ENCODE results near the gene MEI4. TPM values are rescaled to one million over a fixed set of nuclear protein-coding genes. Genes with fewer than 3 reads are reported as not detected.

MEI4 gene
- total and polyA plus RNA-seq, 10 of the 15 experiments (the other 5 are each of a cell fraction or from before 2014, with no cell fraction given) = 0.03 to 0.04 (median 0.03) TPM; not detected in 7

- no peak for TF ChIP-seq POLR2A (IDR thresholded peaks at IDR 0.05; ENCODE audit: low read depth, low read length)
- TF ChIP-seq, protein P1, sequence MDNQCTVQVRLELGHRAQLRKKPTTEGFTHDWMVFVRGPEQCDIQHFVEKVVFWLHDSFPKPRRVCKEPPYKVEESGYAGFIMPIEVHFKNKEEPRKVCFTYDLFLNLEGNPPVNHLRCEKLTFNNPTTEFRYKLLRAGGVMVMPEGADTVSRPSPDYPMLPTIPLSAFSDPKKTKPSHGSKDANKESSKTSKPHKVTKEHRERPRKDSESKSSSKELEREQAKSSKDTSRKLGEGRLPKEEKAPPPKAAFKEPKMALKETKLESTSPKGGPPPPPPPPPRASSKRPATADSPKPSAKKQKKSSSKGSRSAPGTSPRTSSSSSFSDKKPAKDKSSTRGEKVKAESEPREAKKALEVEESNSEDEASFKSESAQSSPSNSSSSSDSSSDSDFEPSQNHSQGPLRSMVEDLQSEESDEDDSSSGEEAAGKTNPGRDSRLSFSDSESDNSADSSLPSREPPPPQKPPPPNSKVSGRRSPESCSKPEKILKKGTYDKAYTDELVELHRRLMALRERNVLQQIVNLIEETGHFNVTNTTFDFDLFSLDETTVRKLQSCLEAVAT (IDR thresholded peaks at IDR 0.05) = no peak
- no peak for TF ChIP-seq POLR2AphosphoS2 (IDR thresholded peaks at IDR 0.05; ENCODE audit: low read depth, low read length)
- no peak for TF ChIP-seq ESRRA (IDR thresholded peaks at IDR 0.05; ENCODE audit: low read length)
- TF ChIP-seq, protein P2, sequence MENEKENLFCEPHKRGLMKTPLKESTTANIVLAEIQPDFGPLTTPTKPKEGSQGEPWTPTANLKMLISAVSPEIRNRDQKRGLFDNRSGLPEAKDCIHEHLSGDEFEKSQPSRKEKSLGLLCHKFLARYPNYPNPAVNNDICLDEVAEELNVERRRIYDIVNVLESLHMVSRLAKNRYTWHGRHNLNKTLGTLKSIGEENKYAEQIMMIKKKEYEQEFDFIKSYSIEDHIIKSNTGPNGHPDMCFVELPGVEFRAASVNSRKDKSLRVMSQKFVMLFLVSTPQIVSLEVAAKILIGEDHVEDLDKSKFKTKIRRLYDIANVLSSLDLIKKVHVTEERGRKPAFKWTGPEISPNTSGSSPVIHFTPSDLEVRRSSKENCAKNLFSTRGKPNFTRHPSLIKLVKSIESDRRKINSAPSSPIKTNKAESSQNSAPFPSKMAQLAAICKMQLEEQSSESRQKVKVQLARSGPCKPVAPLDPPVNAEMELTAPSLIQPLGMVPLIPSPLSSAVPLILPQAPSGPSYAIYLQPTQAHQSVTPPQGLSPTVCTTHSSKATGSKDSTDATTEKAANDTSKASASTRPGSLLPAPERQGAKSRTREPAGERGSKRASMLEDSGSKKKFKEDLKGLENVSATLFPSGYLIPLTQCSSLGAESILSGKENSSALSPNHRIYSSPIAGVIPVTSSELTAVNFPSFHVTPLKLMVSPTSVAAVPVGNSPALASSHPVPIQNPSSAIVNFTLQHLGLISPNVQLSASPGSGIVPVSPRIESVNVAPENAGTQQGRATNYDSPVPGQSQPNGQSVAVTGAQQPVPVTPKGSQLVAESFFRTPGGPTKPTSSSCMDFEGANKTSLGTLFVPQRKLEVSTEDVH (IDR thresholded peaks at IDR 0.05; ENCODE audit: low read depth, partially characterized antibody) = no peak
- TF ChIP-seq GABPA (IDR thresholded peaks at IDR 0.05; ENCODE audit: low read depth) = no peak
- TF ChIP-seq TAF1 (IDR thresholded peaks at IDR 0.05; ENCODE audit: borderline replicate concordance, low read depth, low read length) = no peak
Observed at GRCh38 chr6:77856391-77856790, 203.6 kb downstream of the MEI4 start (continued).

- no TSS peak for BruUV-seq (replicated peaks)
- Histone ChIP-seq H3K9me3 (replicated peaks; ENCODE audit: control insufficient read depth, insufficient read depth, low read length) (no peaks in the 10 kb centered on the region), H3K4me3 (no peak overlapping the region), H2AFZ (ENCODE audit: control insufficient read depth, low read depth, low read length) (no peak overlapping the region), H3K36me3 (ENCODE audit: control insufficient read depth in 2 of 2, insufficient read depth in 2 of 2, low read length in 1 of 2) (no peaks in the 10 kb centered on the region), H3K27me3 (replicated peaks in 1 of 2; ENCODE audit: control insufficient read depth in 2 of 2, insufficient read depth in 2 of 2, low read length in 1 of 2) (no peaks in the 10 kb centered on the region), H3K4me2 (ENCODE audit: control insufficient read depth, insufficient read depth) (no peak overlapping the region), H3K27ac (ENCODE audit: control insufficient read depth, insufficient read depth) (no peak overlapping the region), H3K4me1 (ENCODE audit: control insufficient read depth, insufficient read depth, low read length) (no peaks in the 10 kb centered on the region), H4K20me1 (ENCODE audit: control insufficient read depth, insufficient read depth) (no peaks in the 10 kb centered on the region), H3K79me2 (ENCODE audit: control insufficient read depth, insufficient read depth, low read length) (no peaks in the 10 kb centered on the region), H3K9ac (ENCODE audit: control insufficient read depth, insufficient read depth, low read length) (no peak overlapping the region)
- intact Hi-C loops (cut with micrococcal nuclease; ENCODE audit: unreplicated experiment) = no loop called here
- ChIA-PET RAD21 (ENCODE audit: unreplicated experiment) (no interaction called here), CTCF (no interaction called here), SMC1A (ENCODE audit: uncharacterized antibody, unreplicated experiment) (no interaction called here), POLR2A (interaction anchor here (0.6 kb wide), 1 partner anchor 12 kb away, joined by 4 read pairs; no protein-coding TSS in a partner anchor)
- DNase-seq (ENCODE audit: low read depth, low spot score) (no peak), ATAC-seq (no peak), FAIRE-seq (no peak)
- in situ Hi-C loops (cut with MboI) = no loop called here
- no peak for TF ChIP-seq NRF1 (conservative IDR thresholded peaks at IDR 0.05; ENCODE audit: low read depth, low read length)
- TF ChIP-seq NFXL1 (IDR thresholded peaks at IDR 0.05; ENCODE audit: borderline replicate concordance) = no peak
- TF ChIP-seq, protein P3, sequence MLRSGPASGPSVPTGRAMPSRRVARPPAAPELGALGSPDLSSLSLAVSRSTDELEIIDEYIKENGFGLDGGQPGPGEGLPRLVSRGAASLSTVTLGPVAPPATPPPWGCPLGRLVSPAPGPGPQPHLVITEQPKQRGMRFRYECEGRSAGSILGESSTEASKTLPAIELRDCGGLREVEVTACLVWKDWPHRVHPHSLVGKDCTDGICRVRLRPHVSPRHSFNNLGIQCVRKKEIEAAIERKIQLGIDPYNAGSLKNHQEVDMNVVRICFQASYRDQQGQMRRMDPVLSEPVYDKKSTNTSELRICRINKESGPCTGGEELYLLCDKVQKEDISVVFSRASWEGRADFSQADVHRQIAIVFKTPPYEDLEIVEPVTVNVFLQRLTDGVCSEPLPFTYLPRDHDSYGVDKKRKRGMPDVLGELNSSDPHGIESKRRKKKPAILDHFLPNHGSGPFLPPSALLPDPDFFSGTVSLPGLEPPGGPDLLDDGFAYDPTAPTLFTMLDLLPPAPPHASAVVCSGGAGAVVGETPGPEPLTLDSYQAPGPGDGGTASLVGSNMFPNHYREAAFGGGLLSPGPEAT (IDR thresholded peaks at IDR 0.05; ENCODE audit: low read depth) = no peak
- TF ChIP-seq PAX5 (IDR thresholded peaks at IDR 0.05; ENCODE audit: borderline replicate concordance, low read depth, low read length) = no peak
- TF ChIP-seq CREB1 (IDR thresholded peaks at IDR 0.05; ENCODE audit: low read depth) = no peak
- TF ChIP-seq NKRF (conservative IDR thresholded peaks at IDR 0.05) = no peak
- no peak for TF ChIP-seq DPF2 (IDR thresholded peaks at IDR 0.05)
- TF ChIP-seq ETV6 (conservative IDR thresholded peaks at IDR 0.05 in 1 of 2, IDR thresholded peaks at IDR 0.05 in 1 of 2; ENCODE audit: borderline replicate concordance in 1 of 2, low read depth in 1 of 2) = no peak
- TF ChIP-seq SREBF2 (IDR thresholded peaks at IDR 0.05; ENCODE audit: low read length) = no peak
- TF ChIP-seq RAD51 (IDR thresholded peaks at IDR 0.05) = no peak
- no peak for TF ChIP-seq IKZF1 (conservative IDR thresholded peaks at IDR 0.05)
Observed at GRCh38 chr6:77857421-77857820, 204.6 kb downstream of the MEI4 start.

All from GM12878 (cell line).